HFFc6 (cell line): Measurements from ENCODE around the gene TNKS1BP1. TPM values are rescaled to one million over a fixed set of nuclear protein-coding genes. Genes with fewer than 3 reads are reported as not detected.

ENCODE experiments used
- DNase-seq: peaks from one replicate; pipeline ENCODE4 v3.0.0-alpha.2; 2018
- H3K27ac Mint-ChIP-seq: 2 replicates; pipeline ENCODE4 v1.8.0; 2020; ENCODE audit warnings: mild to moderate bottlenecking, mixed read lengths
- H3K27me3 Mint-ChIP-seq: 2 replicates; pipeline ENCODE4 v1.8.0; 2021; ENCODE audit warnings: mild to moderate bottlenecking, moderate library complexity, mixed read lengths; ENCODE audit not compliant: insufficient read depth
- H3K36me3 Mint-ChIP-seq: 2 replicates; pipeline ENCODE4 v1.8.0; 2021; ENCODE audit warnings: low read depth, mixed read lengths
- H3K4me1 Mint-ChIP-seq: 2 replicates; pipeline ENCODE4 v1.8.0; 2020; ENCODE audit warnings: low read depth, mixed read lengths
- H3K4me3 Mint-ChIP-seq: 2 replicates; pipeline ENCODE4 v1.8.0; 2020; ENCODE audit warnings: mild to moderate bottlenecking, moderate library complexity, mixed read lengths
- H3K9me3 Mint-ChIP-seq: 2 replicates; pipeline ENCODE4 v1.8.0; 2020; ENCODE audit warnings: mild to moderate bottlenecking, mixed read lengths
- total RNA-seq, 6 experiments: library from RNA; stranded (reverse); fragmentation: NEBNext Ultra II Directional; extraction: Animal tissue kit (Norgen Biotek cat#: 25700); gene quantifications; 2 replicates in 1 of 6; 3 replicates in 5 of 6; pipeline ENCODE4 v1.2.3, GENCODE V29; 2021
- TF ChIP-seq, protein P1 (sequence below): fragments of 200-600 bp; sonication (generic); IDR thresholded peaks from 2 replicates; pipeline ENCODE4 v1.5.0; 2021; ENCODE audit warnings: antibody characterized with exemption, mild to moderate bottlenecking

Gene TNKS1BP1
- total RNA-seq, 6 experiments from 2014 or later: 118 to 134 (median 123) TPM

DNA sequence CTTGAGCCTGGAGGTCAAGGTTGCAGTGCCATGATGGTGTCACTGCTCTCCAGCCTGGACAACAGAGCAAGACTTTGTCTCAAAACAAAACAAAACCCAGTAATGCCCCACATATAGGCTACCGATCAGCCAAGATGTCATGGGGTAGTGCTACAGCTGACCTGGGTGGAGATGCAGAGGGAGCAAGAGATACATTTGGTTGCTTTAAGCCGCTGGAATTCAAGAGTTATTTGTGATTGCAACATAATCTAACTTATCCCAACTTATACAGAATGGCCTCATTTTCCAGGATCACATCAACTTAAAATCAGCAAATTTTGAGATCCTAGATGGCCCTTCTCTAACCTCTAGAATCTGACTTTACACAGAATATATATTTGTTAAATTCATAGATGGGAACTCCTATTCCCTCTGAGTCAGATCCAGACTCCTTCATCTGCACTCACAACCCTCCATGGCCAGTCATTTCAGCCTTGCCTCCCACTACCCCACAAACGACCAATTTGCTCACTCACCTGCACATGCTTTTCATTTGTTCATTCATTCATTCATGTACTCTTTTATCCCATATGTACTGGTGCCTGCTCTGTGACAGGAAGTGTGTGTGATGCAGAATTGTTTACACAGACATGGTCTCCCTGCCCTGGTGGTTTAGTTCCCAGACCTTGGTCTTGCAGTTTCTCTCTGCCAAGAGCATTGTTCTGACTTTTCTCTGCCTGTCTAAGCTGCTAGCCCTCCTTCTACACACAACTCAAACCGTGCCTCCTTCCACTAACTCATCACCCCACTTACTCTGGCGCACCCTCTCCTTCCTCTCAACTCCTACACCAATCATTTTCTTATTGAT, 63.6 kb downstream of the TNKS1BP1 start:
- Mint-ChIP-seq H3K4me1 (peaks cover 41% of the 10 kb centered on the region), H3K27ac (no peak overlapping the region)
- TF ChIP-seq, protein P1, sequence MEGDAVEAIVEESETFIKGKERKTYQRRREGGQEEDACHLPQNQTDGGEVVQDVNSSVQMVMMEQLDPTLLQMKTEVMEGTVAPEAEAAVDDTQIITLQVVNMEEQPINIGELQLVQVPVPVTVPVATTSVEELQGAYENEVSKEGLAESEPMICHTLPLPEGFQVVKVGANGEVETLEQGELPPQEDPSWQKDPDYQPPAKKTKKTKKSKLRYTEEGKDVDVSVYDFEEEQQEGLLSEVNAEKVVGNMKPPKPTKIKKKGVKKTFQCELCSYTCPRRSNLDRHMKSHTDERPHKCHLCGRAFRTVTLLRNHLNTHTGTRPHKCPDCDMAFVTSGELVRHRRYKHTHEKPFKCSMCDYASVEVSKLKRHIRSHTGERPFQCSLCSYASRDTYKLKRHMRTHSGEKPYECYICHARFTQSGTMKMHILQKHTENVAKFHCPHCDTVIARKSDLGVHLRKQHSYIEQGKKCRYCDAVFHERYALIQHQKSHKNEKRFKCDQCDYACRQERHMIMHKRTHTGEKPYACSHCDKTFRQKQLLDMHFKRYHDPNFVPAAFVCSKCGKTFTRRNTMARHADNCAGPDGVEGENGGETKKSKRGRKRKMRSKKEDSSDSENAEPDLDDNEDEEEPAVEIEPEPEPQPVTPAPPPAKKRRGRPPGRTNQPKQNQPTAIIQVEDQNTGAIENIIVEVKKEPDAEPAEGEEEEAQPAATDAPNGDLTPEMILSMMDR: no peak

DNA sequence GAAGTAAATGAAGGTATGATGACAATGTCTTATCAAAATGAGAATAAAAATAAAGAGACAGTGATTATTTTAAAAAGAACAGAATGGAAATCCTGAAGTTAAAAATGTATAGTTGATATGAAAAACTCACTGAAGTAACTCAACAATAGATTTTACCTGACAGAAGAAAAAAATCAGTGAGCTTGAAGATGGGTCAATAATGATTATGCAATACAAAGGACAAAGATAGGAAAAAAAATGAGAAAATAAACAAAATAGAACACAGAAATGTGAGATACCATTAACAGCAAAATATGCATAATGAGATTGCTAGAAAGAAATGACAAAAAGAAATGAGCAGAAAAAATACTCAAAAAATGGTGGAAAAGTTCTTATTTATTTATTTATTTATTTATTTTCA, 68.6 kb downstream of the TNKS1BP1 start:
- no peak for DNase-seq
- H3K9me3 Mint-ChIP-seq: peaks cover 4% of the 10 kb centered on the region
- H3K4me1 Mint-ChIP-seq: peaks cover 66% of the 10 kb centered on the region
- H3K27ac Mint-ChIP-seq: no peak overlapping the region
- H3K36me3 Mint-ChIP-seq: no peaks in the 10 kb centered on the region
- TF ChIP-seq, protein P1: no peak
- peaks cover 11% of the 10 kb centered on the region for H3K27me3 Mint-ChIP-seq
- peak overlapping the region; percentile 14; the same call in 1 of the 2 replicates for H3K4me3 Mint-ChIP-seq

More for the DNA sequence above, 63.6 kb downstream of the TNKS1BP1 start:
- Mint-ChIP-seq H3K9me3 (peaks cover under 1% of the 10 kb centered on the region), H3K4me3 (no peak overlapping the region), H3K36me3 (no peaks in the 10 kb centered on the region), H3K27me3 (peaks cover 10% of the 10 kb centered on the region)
- DNase-seq: no peak

DNA sequence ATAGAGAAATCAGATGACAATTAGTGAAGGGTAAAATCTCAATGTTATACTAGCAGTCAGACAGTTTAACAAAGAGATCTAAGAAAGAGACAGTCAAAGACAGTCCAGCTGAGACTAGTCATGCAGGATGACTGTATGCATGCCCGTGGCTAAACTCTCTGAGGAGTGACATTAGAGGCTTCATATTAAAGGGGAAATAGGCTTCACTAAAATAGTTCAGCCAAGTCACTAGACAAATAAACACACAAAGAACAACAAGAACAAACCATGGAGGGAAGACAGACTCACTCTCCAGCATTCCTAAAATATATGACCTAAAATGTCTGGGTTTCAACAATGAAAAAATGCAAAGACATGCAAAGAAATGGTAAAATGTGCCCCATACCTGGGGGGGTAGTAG, 69.1 kb downstream of the TNKS1BP1 start:
- H3K4me1 Mint-ChIP-seq: peaks cover 69% of the 10 kb centered on the region
- peak overlapping the region; percentile 62 for H3K27ac Mint-ChIP-seq
- H3K36me3 Mint-ChIP-seq: no peaks in the 10 kb centered on the region
- TF ChIP-seq, protein P1: no peak
- H3K4me3 Mint-ChIP-seq: peak overlapping the region; percentile 14
- peaks cover 11% of the 10 kb centered on the region for H3K27me3 Mint-ChIP-seq
- H3K9me3 Mint-ChIP-seq: peaks cover 4% of the 10 kb centered on the region
- peak; percentile 78 for DNase-seq

DNA sequence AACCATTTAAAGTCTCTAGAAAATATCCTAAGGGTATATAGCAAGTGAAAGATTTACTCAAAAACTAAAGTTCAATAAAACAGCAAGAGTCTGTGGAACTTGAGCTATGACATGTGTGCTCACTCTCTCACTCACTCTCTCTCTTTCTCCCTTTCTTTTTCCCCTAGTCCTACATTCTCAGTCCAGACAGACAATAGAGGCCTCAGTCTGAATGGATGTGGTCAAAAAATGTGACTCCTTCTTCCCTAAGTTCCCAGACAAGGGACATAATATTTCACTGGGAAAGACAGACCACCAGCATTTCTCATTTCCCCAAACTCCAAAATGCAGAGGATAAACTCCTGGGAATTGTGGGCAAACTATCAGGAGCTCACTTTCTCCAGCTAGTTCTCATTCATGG, 70.1 kb downstream of the TNKS1BP1 start:
- TF ChIP-seq, protein P1: no peak
- Mint-ChIP-seq H3K4me3 (no peak overlapping the region), H3K27me3 (peaks cover 7% of the 10 kb centered on the region), H3K27ac (peak overlapping the region; percentile 62; the same call in 1 of the 2 replicates), H3K4me1 (peaks cover 79% of the 10 kb centered on the region), H3K36me3 (no peaks in the 10 kb centered on the region), H3K9me3 (peaks cover 4% of the 10 kb centered on the region)
- no peak for DNase-seq

DNA sequence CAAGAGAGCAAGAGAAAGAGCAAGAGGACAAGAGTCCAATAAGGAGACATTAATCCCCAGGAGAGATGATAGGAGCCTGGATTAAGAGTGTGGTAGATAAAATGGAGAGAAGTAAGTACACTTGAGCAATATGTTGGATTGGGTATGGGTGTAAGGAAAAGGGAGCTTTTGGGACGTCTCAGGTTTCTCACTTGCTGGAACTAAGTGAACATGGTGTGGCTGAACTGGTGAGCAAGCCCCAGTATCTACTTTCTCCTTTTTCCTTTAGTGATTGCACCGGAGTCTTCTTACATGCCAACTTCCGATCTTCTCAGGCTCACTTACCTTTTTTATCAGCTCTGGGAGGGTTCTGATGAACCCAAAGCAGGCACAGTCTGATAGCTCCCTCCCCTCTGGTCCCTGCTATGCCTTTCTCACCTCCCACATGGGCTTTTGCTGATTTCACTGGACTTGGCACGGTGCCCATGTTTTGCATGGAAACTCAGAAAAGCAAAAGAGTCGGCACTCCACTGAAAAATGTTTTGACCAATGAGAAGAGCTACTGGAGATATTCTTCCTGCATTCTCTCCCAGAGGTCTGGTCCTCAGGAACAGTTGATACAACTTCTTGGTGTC, 73.2 kb downstream of the TNKS1BP1 start:
- no peak for DNase-seq
- Mint-ChIP-seq H3K4me1 (peaks cover 73% of the 10 kb centered on the region), H3K27me3 (peaks cover 7% of the 10 kb centered on the region), H3K4me3 (no peak overlapping the region), H3K27ac (no peak overlapping the region), H3K9me3 (peaks cover 4% of the 10 kb centered on the region), H3K36me3 (no peaks in the 10 kb centered on the region)
- TF ChIP-seq, protein P1: no peak
